ENCODE measurements around the gene HBM.

The HBM gene

DNA sequence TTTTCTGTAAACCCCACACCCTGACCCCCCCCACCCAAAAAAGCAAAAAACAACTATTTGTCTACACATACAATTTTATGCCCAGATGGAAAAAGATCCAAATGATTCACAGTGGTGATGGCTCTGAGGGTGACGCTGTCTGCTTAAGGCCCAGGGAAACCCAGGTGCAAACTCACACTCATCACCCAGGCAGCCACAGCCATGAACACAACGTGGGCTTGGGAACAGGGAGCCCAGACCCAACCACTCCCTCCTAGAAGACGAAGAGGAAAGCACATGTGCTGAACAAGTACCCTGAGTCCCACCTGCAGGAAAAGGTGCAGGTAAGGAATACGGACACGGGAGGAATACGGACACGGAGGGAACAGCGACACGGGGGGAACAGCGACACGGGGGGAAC lies 19.9 kb downstream of the HBM start:
- no peak for DNase-seq (ENCODE audit: extremely low read depth, low read depth)
- H3K4me3 ChIP-seq (replicated peaks; ENCODE audit: low read depth, low read length) = no peak overlapping the region
- TF ChIP-seq, protein P1, sequence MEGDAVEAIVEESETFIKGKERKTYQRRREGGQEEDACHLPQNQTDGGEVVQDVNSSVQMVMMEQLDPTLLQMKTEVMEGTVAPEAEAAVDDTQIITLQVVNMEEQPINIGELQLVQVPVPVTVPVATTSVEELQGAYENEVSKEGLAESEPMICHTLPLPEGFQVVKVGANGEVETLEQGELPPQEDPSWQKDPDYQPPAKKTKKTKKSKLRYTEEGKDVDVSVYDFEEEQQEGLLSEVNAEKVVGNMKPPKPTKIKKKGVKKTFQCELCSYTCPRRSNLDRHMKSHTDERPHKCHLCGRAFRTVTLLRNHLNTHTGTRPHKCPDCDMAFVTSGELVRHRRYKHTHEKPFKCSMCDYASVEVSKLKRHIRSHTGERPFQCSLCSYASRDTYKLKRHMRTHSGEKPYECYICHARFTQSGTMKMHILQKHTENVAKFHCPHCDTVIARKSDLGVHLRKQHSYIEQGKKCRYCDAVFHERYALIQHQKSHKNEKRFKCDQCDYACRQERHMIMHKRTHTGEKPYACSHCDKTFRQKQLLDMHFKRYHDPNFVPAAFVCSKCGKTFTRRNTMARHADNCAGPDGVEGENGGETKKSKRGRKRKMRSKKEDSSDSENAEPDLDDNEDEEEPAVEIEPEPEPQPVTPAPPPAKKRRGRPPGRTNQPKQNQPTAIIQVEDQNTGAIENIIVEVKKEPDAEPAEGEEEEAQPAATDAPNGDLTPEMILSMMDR (IDR thresholded peaks at IDR 0.05; ENCODE audit: low read depth, low read length, missing control alignments) = no peak

DNA sequence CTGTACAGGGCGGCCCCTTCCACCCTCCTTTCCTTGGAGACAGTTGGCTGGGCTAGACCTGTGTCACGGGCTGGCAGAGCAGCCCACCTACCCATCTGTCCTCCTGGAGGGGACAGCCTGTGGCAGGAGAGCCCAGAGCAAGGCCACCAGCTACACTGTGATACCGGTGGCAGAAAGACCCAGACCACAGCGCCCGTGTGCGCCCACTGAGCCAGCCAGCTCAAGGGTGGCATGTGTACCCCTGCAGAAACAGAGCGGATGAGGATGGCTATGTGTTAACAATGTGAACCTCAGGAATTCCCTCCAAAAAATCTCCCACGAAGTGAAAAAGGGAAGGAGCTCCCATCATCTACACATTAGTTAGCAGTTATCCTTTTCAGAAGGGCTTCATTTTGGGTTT lies 21.6 kb downstream of the HBM start:
- DNase-seq (ENCODE audit: extremely low read depth, low read depth) = no peak
- H3K4me3 ChIP-seq (replicated peaks; ENCODE audit: low read depth, low read length) = no peak overlapping the region
- TF ChIP-seq, protein P1 (IDR thresholded peaks at IDR 0.05; ENCODE audit: low read depth, low read length, missing control alignments) = no peak

DNA sequence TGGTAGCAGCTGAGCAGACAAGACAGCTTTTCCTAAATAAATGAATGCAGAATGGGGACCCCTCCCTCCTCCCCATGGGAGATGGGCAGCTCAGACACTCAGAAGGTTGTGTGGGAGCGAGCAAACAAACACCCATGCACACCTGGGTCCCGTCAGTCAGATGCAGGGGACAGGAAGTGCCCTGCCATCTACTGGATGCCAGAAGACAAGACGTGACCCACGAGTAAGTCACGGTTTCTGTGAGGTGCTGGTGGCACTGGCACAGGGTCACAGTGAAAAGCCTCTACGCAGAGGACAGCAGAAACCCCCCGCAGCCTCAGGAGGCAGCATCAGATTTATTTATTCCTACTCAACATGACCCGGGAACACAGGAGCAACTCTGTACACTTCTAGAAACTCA lies 22.9 kb downstream of the HBM start:
- DNase-seq (ENCODE audit: extremely low read depth, low read depth) = no peak
- H3K4me3 ChIP-seq (replicated peaks; ENCODE audit: low read depth, low read length) = no peak overlapping the region
- TF ChIP-seq, protein P1 (IDR thresholded peaks at IDR 0.05; ENCODE audit: low read depth, low read length, missing control alignments) = no peak

DNA sequence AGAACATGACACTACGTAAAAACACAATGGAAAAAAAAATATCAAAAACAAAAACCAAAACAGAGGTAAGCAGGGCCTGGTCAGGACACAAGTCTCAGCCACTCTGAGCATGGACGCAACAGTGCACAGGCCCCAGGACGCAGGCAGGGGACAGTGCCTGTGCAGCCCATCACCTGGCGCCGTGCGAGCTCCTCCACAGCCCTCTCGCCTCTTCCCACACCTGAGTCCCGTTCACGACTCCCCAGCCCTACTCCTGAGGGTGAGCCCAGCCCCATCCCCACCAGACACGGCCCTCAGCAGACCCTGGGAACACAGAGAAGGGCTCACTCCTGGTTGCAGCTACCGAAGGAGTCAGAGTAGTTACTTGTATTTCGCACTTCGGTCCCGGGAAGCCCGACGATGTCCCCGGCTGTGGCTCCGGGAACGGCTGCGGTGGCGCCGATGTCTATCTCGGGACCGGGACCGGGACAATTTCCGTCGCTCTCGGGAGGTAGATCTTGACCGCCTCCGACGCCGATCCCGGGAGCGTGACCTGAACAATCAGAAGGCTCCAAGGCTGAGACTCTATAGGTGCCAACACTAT lies 23.9 kb downstream of the HBM start:
- H3K4me3 ChIP-seq (replicated peaks; ENCODE audit: low read depth, low read length) = no peak overlapping the region
- DNase-seq (ENCODE audit: extremely low read depth, low read depth) = no peak
- TF ChIP-seq, protein P1 (IDR thresholded peaks at IDR 0.05; ENCODE audit: low read depth, low read length, missing control alignments) = no peak

DNA sequence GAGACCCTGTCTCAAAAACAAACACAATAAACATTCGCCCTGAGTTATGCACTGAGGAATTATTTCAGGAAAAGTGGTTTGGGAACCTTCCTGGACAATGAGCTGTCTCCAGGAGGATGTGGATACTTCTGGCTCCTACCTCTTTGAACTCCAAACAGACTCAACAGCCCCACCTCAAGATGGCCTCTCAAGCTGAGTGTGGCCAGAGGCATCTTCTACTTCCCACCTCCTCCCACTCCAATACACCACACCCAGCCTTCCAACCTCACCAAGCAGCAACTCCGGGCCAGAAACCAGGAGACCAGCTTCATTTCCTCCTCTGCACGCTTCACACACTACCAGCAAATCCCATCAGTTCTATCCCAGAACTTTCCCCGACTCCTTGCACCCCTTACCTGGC lies 26.1 kb downstream of the HBM start:
- TF ChIP-seq, protein P1 (IDR thresholded peaks at IDR 0.05; ENCODE audit: low read depth, low read length, missing control alignments) = no peak
- no peak for DNase-seq (ENCODE audit: extremely low read depth, low read depth)
- no peak overlapping the region for H3K4me3 ChIP-seq (replicated peaks; ENCODE audit: low read depth, low read length)

DNA sequence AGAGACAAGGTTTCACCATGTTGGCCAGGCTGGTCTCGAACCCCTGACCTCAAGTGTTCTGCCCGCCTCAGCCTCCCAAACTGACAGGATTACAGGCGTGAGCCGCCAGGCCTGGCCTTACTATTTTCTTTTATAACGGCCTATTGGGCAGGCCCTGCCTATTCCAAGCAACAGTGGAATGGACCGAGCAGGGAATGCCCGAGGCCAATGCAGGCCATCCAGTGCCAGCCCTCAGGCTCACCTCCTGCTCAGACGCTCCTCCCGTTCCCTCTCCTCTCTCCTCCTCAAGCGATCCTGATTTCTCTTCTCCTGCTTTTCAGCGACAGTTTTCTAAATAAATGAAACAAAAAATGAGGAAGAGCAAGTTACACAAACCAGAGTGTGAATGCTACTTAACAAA lies 26.9 kb downstream of the HBM start:
- no peak overlapping the region for H3K4me3 ChIP-seq (replicated peaks; ENCODE audit: low read depth, low read length)
- DNase-seq (ENCODE audit: extremely low read depth, low read depth) = no peak
- TF ChIP-seq, protein P1 (IDR thresholded peaks at IDR 0.05; ENCODE audit: low read depth, low read length, missing control alignments) = no peak

DNA sequence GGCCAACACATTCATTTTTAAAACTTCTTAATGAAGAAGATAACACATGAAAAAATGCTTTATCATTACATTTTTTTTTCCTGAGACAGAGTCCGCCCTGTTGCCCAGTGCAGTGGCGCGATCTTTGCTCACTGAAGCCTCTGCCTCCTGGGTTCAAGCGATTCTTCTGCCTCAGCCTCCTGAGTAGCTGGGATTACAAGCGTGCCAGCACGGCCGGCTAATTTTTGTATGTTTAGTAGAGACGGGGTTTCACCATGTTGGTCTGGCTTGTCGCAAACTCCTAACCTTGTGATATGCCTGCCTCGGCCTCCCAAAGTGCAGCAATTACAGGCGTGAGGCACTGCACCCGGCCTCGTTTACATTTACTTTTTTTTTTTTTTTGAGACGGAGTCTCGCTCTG lies 27.7 kb downstream of the HBM start:
- TF ChIP-seq, protein P1 (IDR thresholded peaks at IDR 0.05; ENCODE audit: low read depth, low read length, missing control alignments) = no peak
- no peak for DNase-seq (ENCODE audit: extremely low read depth, low read depth)

More for the DNA sequence above, 27.7 kb downstream of the HBM start:
- H3K4me3 ChIP-seq (replicated peaks; ENCODE audit: low read depth, low read length) = no peak overlapping the region
